A673 (cell line): ENCODE measurements around the gene CD3G. TPM values are rescaled to one million over a fixed set of nuclear protein-coding genes. Genes with fewer than 3 reads are reported as not detected.

Source experiments
- BruUV-seq: library from RNA; stranded (reverse); fragments of 400-500 nt; replicated peaks from 2 replicates; lab custom pipeline; 2021; lab: Mats Ljungman, UMichigan
- CTCF ChIA-PET: fragments of 300-600 bp; sonication (Branson Sonifier 250); formaldehyde crosslinking; loops from one replicate; lab custom pipeline; 2022; ENCODE audit warnings: antibody characterized with exemption; lab: Charles Lee
- POLR2A ChIA-PET: fragments of 300-600 bp; sonication (Branson Sonifier 250); formaldehyde crosslinking; loops from one replicate; lab custom pipeline; 2022; ENCODE audit warnings: antibody characterized with exemption; ENCODE audit not compliant: low non-redundant PET; lab: Charles Lee
- DNase-seq: peaks from one replicate; pipeline ENCODE4 v3.0.0-alpha.2; 2015; ENCODE audit warnings: low spot score
- H3K27ac ChIP-seq: fragments of 200-600 bp; sonication (generic); 2 replicates; pipeline ENCODE4 v1.5.1; 2016; ENCODE audit warnings: mixed run types, low read depth, mild to moderate bottlenecking, mixed read lengths, antibody characterized with exemption, low read length; ENCODE audit not compliant: poor library complexity, severe bottlenecking
- H3K27me3 ChIP-seq: fragments of 200-600 bp; sonication (generic); replicated peaks from 2 replicates; pipeline ENCODE4 v1.6.1; 2017; ENCODE audit warnings: mixed run types, low read depth, mild to moderate bottlenecking, mixed read lengths, antibody characterized with exemption, low read length; ENCODE audit not compliant: insufficient read depth, poor library complexity
- H3K36me3 ChIP-seq: fragments of 200-600 bp; sonication (generic); 2 replicates; pipeline ENCODE4 v1.6.1; 2016; ENCODE audit warnings: mixed run types, mild to moderate bottlenecking, mixed read lengths, antibody characterized with exemption, low read length; ENCODE audit not compliant: insufficient read depth, poor library complexity, severe bottlenecking
- H3K4me1 ChIP-seq: fragments of 200-600 bp; sonication (generic); 2 replicates; pipeline ENCODE4 v1.6.1; 2017; ENCODE audit warnings: mixed run types, mild to moderate bottlenecking, mixed read lengths, antibody characterized with exemption, low read length; ENCODE audit not compliant: insufficient read depth, poor library complexity, severe bottlenecking
- H3K4me3 ChIP-seq: fragments of 200-600 bp; sonication (generic); 2 replicates; pipeline ENCODE4 v1.5.1; 2016; ENCODE audit warnings: low read depth, mixed run types, mild to moderate bottlenecking, mixed read lengths, low read length; ENCODE audit not compliant: poor library complexity, severe bottlenecking
- H3K9me3 ChIP-seq: fragments of 200-600 bp; sonication (generic); 2 replicates; pipeline ENCODE4 v1.6.1; 2016; ENCODE audit warnings: mixed run types, low read depth, mild to moderate bottlenecking, mixed read lengths, antibody characterized with exemption, low read length; ENCODE audit not compliant: poor library complexity, severe bottlenecking
- CTCF ChIP-seq: fragments of 300-800, 200-600 bp; sonication (generic); conservative IDR thresholded peaks from 2 replicates; pipeline ENCODE4 v1.5.1; 2017; ENCODE audit warnings: low read depth, mild to moderate bottlenecking, antibody characterized with exemption, low read length, moderate library complexity, mixed read lengths
- EZH2 ChIP-seq: fragments of 200-600 bp; sonication (generic); IDR thresholded peaks from 2 replicates; pipeline ENCODE4 v1.6.1; 2017; ENCODE audit warnings: borderline replicate concordance, low read depth, mild to moderate bottlenecking, mixed read lengths, antibody characterized with exemption, low read length; ENCODE audit not compliant: poor library complexity, severe bottlenecking
- intact Hi-C: fragments of 100-400 bp; cut with micrococcal nuclease; formaldehyde crosslinking; loops from one replicate; pipeline ENCODE4 v1.10.0; 2022; ENCODE audit not compliant: unreplicated experiment
- total RNA-seq: library from RNA; stranded (reverse); gene quantifications from 2 replicates; pipeline ENCODE4 v1.2.3, GENCODE V29; 2021

The CD3G gene
- total RNA-seq, 1 experiment from 2014 or later: not detected

DNA sequence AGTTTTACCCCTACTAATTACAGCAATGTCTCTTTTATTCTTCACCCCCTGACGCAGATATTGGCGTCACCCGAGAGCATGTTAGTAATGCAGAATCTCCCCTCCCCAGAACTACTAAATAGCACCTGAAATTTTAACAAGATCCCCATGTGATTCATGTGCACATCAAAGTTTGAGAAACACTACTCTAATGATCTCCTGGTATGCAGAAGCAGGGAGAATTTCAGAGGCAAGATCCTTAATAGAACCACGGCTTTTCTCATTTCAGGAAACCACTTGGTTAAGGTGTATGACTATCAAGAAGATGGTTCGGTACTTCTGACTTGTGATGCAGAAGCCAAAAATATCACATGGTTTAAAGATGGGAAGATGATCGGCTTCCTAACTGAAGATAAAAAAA is 5.3 kb downstream of the CD3G start:
- ChIA-PET CTCF (no interaction called here), POLR2A (no interaction called here)
- BruUV-seq: no TSS peak
- TF ChIP-seq CTCF (no peak), EZH2 (no peak)
- no peaks in the 10 kb centered on the region for H3K4me1 ChIP-seq
- no peak overlapping the region for H3K4me3 ChIP-seq
- no peaks in the 10 kb centered on the region for H3K9me3 ChIP-seq
- intact Hi-C loops: no loop called here
- H3K27ac ChIP-seq: no peak overlapping the region
- H3K36me3 ChIP-seq: no peaks in the 10 kb centered on the region
- H3K27me3 ChIP-seq: peaks cover 48% of the 10 kb centered on the region
- DNase-seq: no peak

DNA sequence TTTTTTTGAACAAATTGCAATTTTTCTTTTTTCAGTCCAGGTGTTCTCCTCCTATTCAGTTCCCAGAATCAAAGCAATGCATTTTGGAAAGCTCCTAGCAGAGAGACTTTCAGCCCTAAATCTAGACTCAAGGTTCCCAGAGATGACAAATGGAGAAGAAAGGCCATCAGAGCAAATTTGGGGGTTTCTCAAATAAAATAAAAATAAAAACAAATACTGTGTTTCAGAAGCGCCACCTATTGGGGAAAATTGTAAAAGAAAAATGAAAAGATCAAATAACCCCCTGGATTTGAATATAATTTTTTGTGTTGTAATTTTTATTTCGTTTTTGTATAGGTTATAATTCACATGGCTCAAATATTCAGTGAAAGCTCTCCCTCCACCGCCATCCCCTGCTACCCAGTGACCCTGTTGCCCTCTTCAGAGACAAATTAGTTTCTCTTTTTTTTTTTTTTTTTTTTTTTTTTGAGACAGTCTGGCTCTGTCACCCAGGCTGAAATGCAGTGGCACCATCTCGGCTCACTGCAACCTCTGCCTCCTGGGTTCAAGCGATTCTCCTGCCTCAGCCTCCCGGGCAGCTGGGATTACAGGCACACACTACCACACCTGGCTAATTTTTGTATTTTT is 9.1 kb downstream of the CD3G start:
- POLR2A ChIA-PET: no interaction called here
- TF ChIP-seq EZH2 (no peak), CTCF (peak; percentile 74)
- CTCF ChIA-PET: no interaction called here
- no peak overlapping the region for H3K4me3 ChIP-seq
- H3K9me3 ChIP-seq: no peaks in the 10 kb centered on the region
- BruUV-seq: no TSS peak
- H3K4me1 ChIP-seq: no peaks in the 10 kb centered on the region
- intact Hi-C loops: loop anchor here (5.0 kb wide), 1 partner anchor 206 kb away; no protein-coding TSS in a partner anchor
- H3K36me3 ChIP-seq: no peaks in the 10 kb centered on the region
- no peak overlapping the region for H3K27ac ChIP-seq
- peaks cover 33% of the 10 kb centered on the region for H3K27me3 ChIP-seq
- DNase-seq: peak; percentile 46

- H3K27me3 ChIP-seq: no peaks in the 10 kb centered on the region
- intact Hi-C loops: loop anchor here (2.0 kb wide), 1 partner anchor 159 kb away; no protein-coding TSS in a partner anchor
- no TSS peak for BruUV-seq
- ChIA-PET POLR2A (no interaction called here), CTCF (no interaction called here)
- no peak for DNase-seq
- peaks cover 8% of the 10 kb centered on the region for H3K4me1 ChIP-seq
- H3K4me3 ChIP-seq: no peak overlapping the region
- H3K36me3 ChIP-seq: no peaks in the 10 kb centered on the region
- H3K27ac ChIP-seq: no peak overlapping the region
- TF ChIP-seq EZH2 (no peak), CTCF (no peak)
- H3K9me3 ChIP-seq: no peaks in the 10 kb centered on the region
These were observed 13.9 kb downstream of the CD3G start for GRCh38 chr11:118358071-118358470.
